Endothelial cell of umbilical vein (primary cell): Measurements from ENCODE around the gene CERCAM. TPM values are rescaled to one million over a fixed set of nuclear protein-coding genes. Genes with fewer than 3 reads are reported as not detected.

Source experiments
- BruUV-seq: library from RNA; stranded (reverse); fragments of 400-500 nt; replicated peaks from 2 replicates; lab custom pipeline; 2021; lab: Mats Ljungman, UMichigan
- CTCF ChIA-PET: fragments of 300-600, 350-600 bp; sonication (Branson Sonifier 250); formaldehyde crosslinking; loops from one replicate; lab custom pipeline; 2021; ENCODE audit warnings: antibody characterized with exemption, inconsistent platforms; lab: Charles Lee
- POLR2A ChIA-PET: fragments of 300-600, 350-600 bp; sonication (Branson Sonifier 250); formaldehyde crosslinking; loops from one replicate; lab custom pipeline; 2021; ENCODE audit warnings: antibody characterized with exemption, inconsistent platforms; lab: Charles Lee
- DNase-seq: peaks from one replicate; pipeline ENCODE4 v3.0.0-alpha.2; 2011; ENCODE audit warnings: low read depth, low spot score
- FAIRE-seq: peaks from 2 replicates; lab custom pipeline; 2011; peaks lifted over from hg19 to GRCh38; lab: Jason Lieb, UNC
- H2AFZ ChIP-seq: 2 replicates; pipeline ENCODE4 v1.6.0; 2012; ENCODE audit warnings: low read depth, low read length, control low read depth, inconsistent platforms
- H3K27ac ChIP-seq: 2 replicates; pipeline ENCODE4 v1.5.1; 2011; ENCODE audit warnings: low read depth, mild to moderate bottlenecking, control low read depth, low read length, moderate library complexity; ENCODE audit not compliant: insufficient read depth
- H3K27me3 ChIP-seq, 2 experiments: 2 replicates each; pipeline versions ENCODE4 v1.6.0 to v1.6.1; 2011; ENCODE audit warnings: low read length in 2 of 2, mixed read lengths in 1 of 2; ENCODE audit not compliant: control insufficient read depth in 2 of 2, insufficient read depth in 2 of 2
- H3K36me3 ChIP-seq, 2 experiments: 2 replicates in 1 of 2; 3 replicates in 1 of 2; pipeline ENCODE4 v1.5.1; 2011; ENCODE audit warnings: low read length in 2 of 2, mild to moderate bottlenecking in 1 of 2, moderate library complexity in 1 of 2; ENCODE audit not compliant: control insufficient read depth in 2 of 2, insufficient read depth in 2 of 2; ENCODE audit errors: extremely low read depth in 1 of 2
- H3K4me1 ChIP-seq: 3 replicates; pipeline ENCODE4 v1.5.1; 2011; ENCODE audit warnings: mild to moderate bottlenecking, low read length; ENCODE audit not compliant: control insufficient read depth, insufficient read depth; ENCODE audit errors: extremely low read depth
- H3K4me2 ChIP-seq: 2 replicates; pipeline ENCODE4 v1.6.1; 2011; ENCODE audit warnings: low read length, control low read depth, mixed read lengths; ENCODE audit not compliant: insufficient read depth
- H3K4me3 ChIP-seq, 3 experiments: fragments of 200-600 bp in 1 of 3; sonication (generic), shearing (Covaris generic) in 1 of 3; replicated peaks in 1 of 3; 2 replicates each; pipeline ENCODE4 v1.5.1; 2011 to 2016; ENCODE audit warnings: control low read depth in 3 of 3, low read length in 3 of 3, mild to moderate bottlenecking in 2 of 3, inconsistent platforms in 1 of 3, low read depth in 1 of 3, moderate library complexity in 1 of 3; ENCODE audit not compliant: insufficient read depth in 1 of 3
- H3K79me2 ChIP-seq: 2 replicates; pipeline ENCODE4 v1.6.0; 2012; ENCODE audit warnings: low read length, inconsistent platforms; ENCODE audit not compliant: control insufficient read depth, insufficient read depth
- H3K9ac ChIP-seq: replicated peaks from 2 replicates; pipeline ENCODE3; 2011; ENCODE audit warnings: low read length, control low read depth; ENCODE audit not compliant: insufficient read depth; ENCODE audit errors: extremely low read depth
- H3K9me1 ChIP-seq: replicated peaks from 3 replicates; pipeline ENCODE4 v1.6.0; 2011; ENCODE audit warnings: mild to moderate bottlenecking, low read length; ENCODE audit not compliant: control insufficient read depth, insufficient read depth; ENCODE audit errors: extremely low read depth
- H3K9me3 ChIP-seq: replicated peaks from 2 replicates; pipeline ENCODE4 v1.5.1; 2012; ENCODE audit warnings: low read length, inconsistent platforms; ENCODE audit not compliant: control insufficient read depth, insufficient read depth
- H4K20me1 ChIP-seq: replicated peaks from 2 replicates; pipeline ENCODE3; 2011; ENCODE audit warnings: mild to moderate bottlenecking, low read length; ENCODE audit not compliant: control insufficient read depth, insufficient read depth; ENCODE audit errors: extremely low read depth
- CTCF ChIP-seq, 2 donors: IDR thresholded peaks; 1 replicate in 1 of 2; 2 replicates in 1 of 2; pipeline ENCODE4 v1.5.1; 2011; ENCODE audit warnings: low read length in 2 of 2, mild to moderate bottlenecking in 2 of 2, moderate library complexity in 2 of 2, control low read depth in 1 of 2, inconsistent platforms in 1 of 2, low read depth in 1 of 2; ENCODE audit not compliant: insufficient read depth in 1 of 2; ENCODE audit errors: extremely low read depth in 1 of 2
- EZH2 ChIP-seq: IDR thresholded peaks from 2 replicates; pipeline ENCODE4 v1.6.1; 2012; ENCODE audit warnings: borderline replicate concordance, low read depth, mild to moderate bottlenecking, moderate library complexity, low read length, inconsistent platforms; ENCODE audit not compliant: severe bottlenecking
- FOS ChIP-seq: IDR thresholded peaks from 2 replicates; pipeline ENCODE4 v1.6.1; 2011; ENCODE audit warnings: mild to moderate bottlenecking, low read length, moderate library complexity, borderline replicate concordance; ENCODE audit not compliant: insufficient read depth
- GATA2 ChIP-seq: IDR thresholded peaks from 2 replicates; pipeline ENCODE4 v1.7.0; 2011; ENCODE audit warnings: low read depth, mild to moderate bottlenecking, moderate library complexity, mixed read lengths, low read length; ENCODE audit not compliant: insufficient read length, insufficient read depth
- JUN ChIP-seq: IDR thresholded peaks from 2 replicates; pipeline ENCODE4 v1.6.1; 2011; ENCODE audit warnings: borderline replicate concordance, low read depth; ENCODE audit not compliant: insufficient read length, insufficient read depth
- MAX ChIP-seq: IDR thresholded peaks from 2 replicates; pipeline ENCODE4 v1.6.1; 2011; ENCODE audit not compliant: insufficient read depth, insufficient read length
- MYC ChIP-seq: IDR thresholded peaks from one replicate; pipeline ENCODE4 v1.6.1; 2011; ENCODE audit warnings: mild to moderate bottlenecking, low read depth, low read length
- POLR2A ChIP-seq: IDR thresholded peaks from 2 replicates; pipeline ENCODE4 v1.6.1; 2012; ENCODE audit warnings: low read depth, mild to moderate bottlenecking, control low read depth, low read length
- POLR2AphosphoS5 ChIP-seq: IDR thresholded peaks from 2 replicates; pipeline ENCODE4 v1.6.1; 2012; ENCODE audit warnings: low read depth, mild to moderate bottlenecking, control low read depth, low read length, moderate library complexity; ENCODE audit not compliant: insufficient read depth
- dilution Hi-C: fragments of 300-500 bp; cut with MboI; formaldehyde crosslinking; loops from one replicate; pipeline ENCODE4 v1.15.0; 2019; ENCODE audit warnings: low sequenced_read_pairs; ENCODE audit not compliant: extremely low pct_ligation_motif_present
- intact Hi-C: fragments of 100-400 bp; cut with micrococcal nuclease; formaldehyde crosslinking; loops from one replicate; pipeline ENCODE4 v1.10.0; 2022
- polyA plus RNA-seq, 4 experiments: library from polyadenylated mRNA; depleted of rRNA in 3 of 4; stranded (reverse) in 3 of 4; unstranded in 1 of 4; fragments of >200 nt; gene quantifications; 2 replicates each; pipeline versions ENCODE4 v1.2.1 to v1.2.3, GENCODE V29; 2011 to 2012; ENCODE audit warnings: missing spikeins in 1 of 4
- total RNA-seq: library from RNA; stranded (reverse); gene quantifications from 2 replicates; pipeline ENCODE4 v1.2.3, GENCODE V29; 2021

CERCAM gene
- total and polyA plus RNA-seq, 2 donors (not counting 3 experiments of a cell fraction or from before 2014, with no cell fraction given), result 47.9 to 77.8 TPM

GRCh38 chr9:128406848-128407391 is 13.7 kb upstream of the CERCAM start:
- FAIRE-seq (no peak), DNase-seq (no peak)
- no peak for TF ChIP-seq POLR2AphosphoS5
- TF ChIP-seq EZH2, result no peak
- no peak for TF ChIP-seq MYC
- no peak for TF ChIP-seq GATA2
- no peak for TF ChIP-seq MAX
- no peak for TF ChIP-seq JUN
- TF ChIP-seq CTCF (IDR thresholded peaks at IDR 0.05; ENCODE audit: extremely low read depth in 1 of 2, insufficient read depth in 1 of 2, low read depth in 1 of 2, low read length in 2 of 2), result no peak
- no peak for TF ChIP-seq POLR2A
- no peak for TF ChIP-seq FOS
- Histone ChIP-seq H3K27ac (no peak overlapping the region), H3K4me1 (no peaks in the 10 kb centered on the region), H3K36me3 (no peaks in the 10 kb centered on the region), H4K20me1 (no peaks in the 10 kb centered on the region), H3K9me3 (no peaks in the 10 kb centered on the region), H3K9me1 (no peaks in the 10 kb centered on the region), H3K4me2 (no peak overlapping the region), H3K9ac (no peak overlapping the region), H3K79me2 (no peaks in the 10 kb centered on the region), H3K27me3 (no peaks in the 10 kb centered on the region), H3K4me3 (no peak overlapping the region), H2AFZ (no peak overlapping the region)
- dilution Hi-C loops, result no loop called here
- intact Hi-C loops, result no loop called here
- ChIA-PET POLR2A (no interaction called here), CTCF (interaction anchor here (0.7 to 1.7 kb wide), 5 partner anchors 10 to 45 kb away, joined by 3 to 6 read pairs (median 4); partner anchors contain the start of gene CERCAM)
- no TSS peak for BruUV-seq
